Neuronal stem cell (in vitro differentiated cells): ENCODE results near the gene PNMT.

Source experiments
- DNase-seq: peaks from one replicate; pipeline ENCODE4 v3.0.0-alpha.2; 2013; ENCODE audit warnings: low spot score
- H2AFZ ChIP-seq: one replicate; pipeline ENCODE4 v1.6.1; 2013; ENCODE audit warnings: mild to moderate bottlenecking, low read length, inconsistent platforms
- H2AK5ac ChIP-seq: 2 replicates; pipeline ENCODE4 v1.6.1; 2013; ENCODE audit warnings: low read depth, mild to moderate bottlenecking, inconsistent platforms, low read length, moderate library complexity, mixed read lengths
- H2BK120ac ChIP-seq: 2 replicates; pipeline ENCODE4 v1.6.1; 2013; ENCODE audit warnings: low read depth, mild to moderate bottlenecking, inconsistent platforms, low read length, moderate library complexity, mixed read lengths
- H2BK12ac ChIP-seq: one replicate; pipeline ENCODE4 v1.6.1; 2013; ENCODE audit warnings: low read length, inconsistent platforms
- H2BK15ac ChIP-seq: 2 replicates; pipeline ENCODE4 v1.6.1; 2013; ENCODE audit warnings: mild to moderate bottlenecking, low read length, inconsistent platforms, mixed read lengths
- H2BK5ac ChIP-seq: one replicate; pipeline ENCODE4 v1.6.1; 2013; ENCODE audit warnings: inconsistent platforms, mild to moderate bottlenecking, low read length, moderate library complexity
- H3K14ac ChIP-seq: one replicate; pipeline ENCODE4 v1.6.1; 2013; ENCODE audit warnings: low read length, inconsistent platforms
- H3K18ac ChIP-seq: 2 replicates; pipeline ENCODE4 v1.6.1; 2013; ENCODE audit warnings: low read length, inconsistent platforms
- H3K23ac ChIP-seq: 2 replicates; pipeline ENCODE4 v1.6.1; 2013; ENCODE audit warnings: low read depth, mild to moderate bottlenecking, mixed read lengths, low read length, inconsistent platforms; ENCODE audit not compliant: poor library complexity
- H3K27ac ChIP-seq: replicated peaks from 3 replicates; pipeline ENCODE4 v1.5.1; 2013; ENCODE audit warnings: low read length, inconsistent platforms
- H3K27me3 ChIP-seq, 3 experiments: 2 replicates each; pipeline ENCODE4 v1.6.1; 2013; ENCODE audit warnings: low read length in 3 of 3, mild to moderate bottlenecking in 2 of 3, inconsistent platforms in 1 of 3, low read depth in 1 of 3, mixed read lengths in 1 of 3, moderate library complexity in 1 of 3; ENCODE audit not compliant: control insufficient read depth in 3 of 3, insufficient read depth in 3 of 3
- H3K36me3 ChIP-seq, 2 donors: replicated peaks in 1 of 2; 2 replicates each; pipeline ENCODE4 v1.6.1; 2013; ENCODE audit warnings: low read length in 2 of 2; ENCODE audit not compliant: control insufficient read depth in 2 of 2, insufficient read depth in 2 of 2
- H3K4ac ChIP-seq: 2 replicates; pipeline ENCODE4 v1.6.1; 2013; ENCODE audit warnings: inconsistent platforms, mild to moderate bottlenecking, low read length, moderate library complexity
- H3K4me1 ChIP-seq, 2 donors: 1 replicate in 1 of 2; 2 replicates in 1 of 2; pipeline ENCODE4 v1.6.1; 2013; ENCODE audit warnings: low read length in 2 of 2, low read depth in 1 of 2; ENCODE audit not compliant: control insufficient read depth in 2 of 2, insufficient read depth in 1 of 2
- H3K4me2 ChIP-seq: one replicate; pipeline ENCODE4 v1.6.1; 2013; ENCODE audit warnings: mild to moderate bottlenecking, low read length, inconsistent platforms; ENCODE audit not compliant: insufficient read depth, poor library complexity, severe bottlenecking
- H3K4me3 ChIP-seq, 2 donors: 2 replicates each; pipeline ENCODE4 v1.5.1; 2013; ENCODE audit warnings: low read length in 2 of 2, mild to moderate bottlenecking in 2 of 2, inconsistent platforms in 1 of 2, moderate library complexity in 1 of 2
- H3K79me1 ChIP-seq: one replicate; pipeline ENCODE4 v1.6.1; 2013; ENCODE audit warnings: low read depth, mild to moderate bottlenecking, inconsistent platforms, low read length, moderate library complexity
- H3K9ac ChIP-seq: one replicate; pipeline ENCODE4 v1.6.1; 2013; ENCODE audit warnings: mild to moderate bottlenecking, low read depth, low read length, inconsistent platforms; ENCODE audit not compliant: poor library complexity
- H3K9me3 ChIP-seq, 2 donors: replicated peaks in 1 of 2; 2 replicates each; pipeline versions ENCODE3 to v1.6.1; 2013; ENCODE audit warnings: low read length in 2 of 2, mild to moderate bottlenecking in 2 of 2, inconsistent platforms in 1 of 2, low read depth in 1 of 2, mixed read lengths in 1 of 2, moderate library complexity in 1 of 2; ENCODE audit not compliant: control insufficient read depth in 2 of 2, insufficient read depth in 1 of 2
- H4K8ac ChIP-seq: one replicate; pipeline ENCODE4 v1.6.1; 2013; ENCODE audit warnings: low read depth, mild to moderate bottlenecking, inconsistent platforms, low read length, moderate library complexity
- H4K91ac ChIP-seq: one replicate; pipeline ENCODE4 v1.6.1; 2013; ENCODE audit warnings: low read length, low read depth, mild to moderate bottlenecking, inconsistent platforms; ENCODE audit not compliant: poor library complexity
- WGBS, 2 donors: extraction: QIAGEN DNeasy Blood & Tissue Kit; methylation state at CpG; one replicate each; pipeline ENCODE4 v1.1.7; 2013; ENCODE audit warnings: missing lambda C conversion rate in 2 of 2, mixed read lengths in 1 of 2; ENCODE audit not compliant: insufficient read length in 2 of 2, insufficient replicate concordance in 1 of 2; ENCODE audit errors: extremely low coverage in 2 of 2; 5-methylcytosine and 5-hydroxymethylcytosine counted together

The PNMT gene

DNA sequence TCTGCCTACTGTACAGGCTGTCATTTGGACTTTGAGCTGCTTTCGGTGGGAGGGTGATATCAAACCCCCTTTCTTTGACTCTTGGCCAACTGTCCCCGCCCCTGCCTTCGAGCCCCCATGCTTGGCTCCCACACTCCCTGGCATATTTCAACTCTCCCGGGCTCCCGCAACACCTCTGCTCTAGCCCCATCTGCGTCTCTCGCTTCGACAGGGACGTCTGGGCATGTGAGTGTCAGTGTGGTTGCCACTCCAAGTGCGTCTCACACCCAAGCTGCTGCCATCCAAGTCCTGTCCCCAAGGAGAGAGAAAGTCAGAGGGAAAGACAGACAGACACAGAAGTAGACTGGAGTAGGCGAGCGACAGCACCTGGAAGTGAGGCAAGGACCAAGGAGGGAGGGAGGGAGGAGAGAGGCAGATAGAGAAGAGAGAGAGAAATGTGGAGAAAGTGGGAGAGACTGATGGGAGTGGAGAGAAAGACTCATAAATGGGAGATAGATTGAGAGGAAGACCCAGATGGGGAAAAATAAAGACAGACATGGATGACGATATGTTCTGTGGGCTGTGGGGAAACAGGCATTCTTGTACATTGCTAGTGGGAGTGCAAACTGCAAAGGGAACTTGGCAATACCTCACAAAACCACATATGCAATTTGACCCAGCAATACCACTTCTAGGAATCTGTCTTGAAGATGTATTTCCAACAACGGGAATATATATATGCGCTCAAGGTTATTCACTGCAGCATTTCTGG lies 19.5 kb upstream of the PNMT start:
- no peak overlapping the region for H3K9ac ChIP-seq
- no peak overlapping the region for H3K4me2 ChIP-seq
- no peak overlapping the region for H2BK5ac ChIP-seq
- H4K91ac ChIP-seq: no peak overlapping the region
- H3K23ac ChIP-seq: no peak overlapping the region
- WGBS, 2 donors: no CpG with 5 or more reads among the region's 15 CpGs
- no peak overlapping the region for H2BK120ac ChIP-seq
- H4K8ac ChIP-seq: no peak overlapping the region
- H3K27ac ChIP-seq: no peak overlapping the region
- no peak overlapping the region for H2BK15ac ChIP-seq
- H3K4ac ChIP-seq: no peak overlapping the region
- H2AK5ac ChIP-seq: no peak overlapping the region
- peaks cover 0 to 2% of the 10 kb centered on the region in 2 donors for H3K36me3 ChIP-seq
- H2AFZ ChIP-seq: no peak overlapping the region
- H3K27me3 ChIP-seq: no peaks in the 10 kb centered on the region
- H2BK12ac ChIP-seq: no peak overlapping the region
- H3K18ac ChIP-seq: no peak overlapping the region
- H3K4me3 ChIP-seq: no peak overlapping the region
- H3K9me3 ChIP-seq: no peaks in the 10 kb centered on the region
- peaks cover 21 to 23% of the 10 kb centered on the region in 2 donors for H3K4me1 ChIP-seq
- H3K14ac ChIP-seq: no peak overlapping the region
- no peak for DNase-seq
- H3K79me1 ChIP-seq: peaks cover 9% of the 10 kb centered on the region

DNA sequence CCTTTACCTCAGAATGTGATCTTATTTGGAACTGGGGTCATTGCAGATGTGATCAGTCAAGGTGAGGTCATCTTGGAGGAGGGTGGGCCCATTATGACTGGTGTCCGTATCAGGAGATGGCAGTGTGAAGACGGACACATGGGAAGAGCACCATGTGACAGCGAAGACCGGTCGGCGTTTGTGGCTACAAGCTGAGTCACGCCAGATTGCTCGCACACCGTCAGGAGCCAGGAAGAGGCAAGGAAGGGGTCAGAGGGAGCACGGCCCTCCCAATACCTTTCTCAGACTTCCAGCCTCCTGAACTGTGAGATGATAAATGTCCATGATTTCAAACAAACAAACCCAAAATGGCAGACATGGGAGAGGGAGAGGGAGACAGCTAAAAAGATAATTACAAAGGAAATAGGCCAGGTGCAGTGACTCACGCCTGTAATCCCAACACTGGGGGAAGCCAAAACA lies 18.1 kb upstream of the PNMT start:
- Histone ChIP-seq H3K4me2 (no peak overlapping the region), H3K23ac (no peak overlapping the region), H3K79me1 (peaks cover 11% of the 10 kb centered on the region), H2BK120ac (no peak overlapping the region), H2BK5ac (no peak overlapping the region), H4K91ac (no peak overlapping the region), H3K14ac (no peak overlapping the region), H3K36me3 (peaks cover 0 to 11% of the 10 kb centered on the region in 2 donors), H3K9ac (no peak overlapping the region), H3K18ac (no peak overlapping the region), H3K4me1 (peaks cover 20 to 27% of the 10 kb centered on the region in 2 donors), H2BK15ac (no peak overlapping the region), H4K8ac (no peak overlapping the region), H3K4me3 (no peak overlapping the region), H2AFZ (no peak overlapping the region), H3K27ac (no peak overlapping the region), H3K4ac (no peak overlapping the region), H2BK12ac (no peak overlapping the region), H2AK5ac (no peak overlapping the region), H3K9me3 (no peaks in the 10 kb centered on the region), H3K27me3 (no peaks in the 10 kb centered on the region)
- DNase-seq: no peak
- no CpG with 5 or more reads among the region's 11 CpGs for WGBS, 2 donors

DNA sequence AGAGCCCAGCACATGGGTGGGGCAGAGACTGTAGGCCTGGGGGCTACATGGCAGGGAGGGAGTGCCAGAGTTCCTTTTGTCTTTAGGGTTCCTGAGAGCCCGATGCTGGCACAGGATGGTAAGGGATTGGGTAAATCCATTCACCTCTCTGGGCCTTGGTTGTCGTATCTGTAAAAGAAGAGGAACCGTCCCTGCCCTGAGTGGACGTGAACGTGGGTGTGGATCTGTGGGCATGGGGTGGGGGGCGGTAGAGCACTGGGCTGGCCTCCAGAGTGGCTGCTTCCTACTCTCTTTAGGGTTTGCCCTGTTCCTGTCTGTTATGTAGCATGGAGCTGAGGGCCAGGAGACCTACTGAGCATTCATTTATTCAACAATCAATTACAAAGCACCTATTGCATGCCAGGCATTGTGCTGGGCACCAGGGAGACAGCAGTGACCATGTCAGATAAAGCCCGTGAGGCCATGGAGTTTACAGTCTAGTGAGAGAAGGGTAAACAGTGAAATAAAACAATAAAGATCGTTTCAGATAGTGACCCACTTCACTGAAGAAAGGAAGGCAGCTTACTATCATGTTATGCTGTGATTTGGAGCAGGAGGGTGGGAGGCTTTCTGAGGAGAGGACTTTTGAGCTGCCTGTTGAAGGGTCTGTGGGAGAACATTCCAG lies 16.2 kb upstream of the PNMT start:
- peak overlapping the region; percentile 98 for H2BK5ac ChIP-seq
- peak overlapping the region; percentile 49 for H2AK5ac ChIP-seq
- H4K91ac ChIP-seq: peak overlapping the region; percentile 44
- peak overlapping the region; percentile 71 for H2BK15ac ChIP-seq
- H3K18ac ChIP-seq: peak overlapping the region; percentile 91
- no peak overlapping the region for H3K4me3 ChIP-seq
- H3K23ac ChIP-seq: no peak overlapping the region
- DNase-seq: no peak
- no CpG with 5 or more reads among the region's 8 CpGs for WGBS, 2 donors
- no peaks in the 10 kb centered on the region for H3K9me3 ChIP-seq
- H3K4me2 ChIP-seq: no peak overlapping the region
- peaks cover 11% of the 10 kb centered on the region for H3K79me1 ChIP-seq
- H3K4ac ChIP-seq: no peak overlapping the region
- H2AFZ ChIP-seq: peak overlapping the region; percentile 70
- H3K36me3 ChIP-seq: peaks cover 0 to 23% of the 10 kb centered on the region in 2 donors
- no peak overlapping the region for H3K14ac ChIP-seq
- no peak overlapping the region for H4K8ac ChIP-seq
- peak overlapping the region; percentile 63 for H2BK120ac ChIP-seq
- peak overlapping the region; percentile 82 for H2BK12ac ChIP-seq
- H3K27me3 ChIP-seq: no peaks in the 10 kb centered on the region
- H3K4me1 ChIP-seq: peaks cover 20 to 27% of the 10 kb centered on the region in 2 donors
- H3K27ac ChIP-seq: peak overlapping the region; percentile 91
- no peak overlapping the region for H3K9ac ChIP-seq
